GM18511 (cell line): ENCODE measurements around the gene HNRNPA1L2.
"Not testable (repeated sequence)": the region's sequence is repeated elsewhere in the genome, so short reads cannot be mapped to it uniquely, and the experiment has no call there.

ENCODE experiments used
- ATAC-seq: cut with Tn5 transposase; IDR thresholded peaks from one replicate; pipeline ENCODE4 v1.9.1; 2021; ENCODE audit warnings: mild to moderate bottlenecking, moderate library complexity; ENCODE audit not compliant: unreplicated experiment

Gene HNRNPA1L2

DNA sequence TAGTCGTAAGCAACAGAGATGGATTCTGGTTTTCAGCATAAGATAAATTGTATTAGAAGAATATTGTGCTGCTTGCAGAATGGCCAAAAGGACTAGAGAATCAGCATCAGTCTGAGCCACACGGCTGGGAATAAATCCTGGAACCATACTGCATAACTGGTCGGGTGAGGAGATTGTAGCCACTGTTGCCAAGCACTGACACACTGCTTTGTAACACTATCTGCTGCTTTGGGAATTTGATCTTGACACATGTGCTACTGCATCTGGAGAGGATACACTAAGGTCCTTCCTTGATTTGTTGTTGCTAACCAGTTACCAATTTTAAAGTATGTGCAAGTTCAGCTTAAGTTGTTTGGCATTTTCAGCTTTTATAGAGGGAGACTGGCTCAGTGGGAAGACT lies 1.9 kb downstream of the HNRNPA1L2 start:
- no peak for ATAC-seq

DNA sequence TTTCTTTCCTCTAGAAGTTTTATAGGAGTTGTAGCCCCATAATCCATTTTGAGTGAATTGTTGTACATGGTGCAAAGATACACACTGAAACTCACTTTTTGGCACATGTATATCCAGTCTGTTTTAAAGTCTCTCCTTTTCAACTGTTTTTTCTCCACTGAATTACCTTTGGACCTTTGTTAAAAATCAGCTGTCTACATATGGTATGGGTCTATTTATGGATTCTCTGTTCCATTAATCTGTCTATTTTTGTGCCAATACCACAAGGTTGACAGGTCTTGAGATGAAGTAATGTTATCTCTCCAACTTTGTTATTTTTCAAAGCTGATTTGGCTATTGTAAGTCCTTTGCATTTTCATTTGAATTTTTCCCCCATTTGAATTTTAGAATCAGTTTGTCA lies 4.7 kb downstream of the HNRNPA1L2 start:
- no peak for ATAC-seq

GRCh38 chr13:52650731-52651130 lies 8.5 kb downstream of the HNRNPA1L2 start:
- no peak for ATAC-seq

DNA sequence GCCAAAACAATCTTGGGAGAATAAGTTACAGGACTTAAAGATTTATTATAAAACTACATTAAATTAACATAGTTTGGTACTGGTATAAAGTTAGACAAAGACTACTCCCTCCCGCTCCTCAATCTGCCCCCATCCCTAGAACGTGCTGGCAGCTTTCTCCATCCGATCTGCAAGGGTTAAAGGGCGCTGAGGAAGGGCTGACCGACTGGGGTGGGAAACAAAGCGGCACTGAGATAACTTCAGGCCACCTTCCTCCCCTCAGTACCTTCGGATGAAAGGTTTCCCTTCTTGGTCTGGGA lies 9.6 kb downstream of the HNRNPA1L2 start:
- ATAC-seq, result peak; percentile 21

DNA sequence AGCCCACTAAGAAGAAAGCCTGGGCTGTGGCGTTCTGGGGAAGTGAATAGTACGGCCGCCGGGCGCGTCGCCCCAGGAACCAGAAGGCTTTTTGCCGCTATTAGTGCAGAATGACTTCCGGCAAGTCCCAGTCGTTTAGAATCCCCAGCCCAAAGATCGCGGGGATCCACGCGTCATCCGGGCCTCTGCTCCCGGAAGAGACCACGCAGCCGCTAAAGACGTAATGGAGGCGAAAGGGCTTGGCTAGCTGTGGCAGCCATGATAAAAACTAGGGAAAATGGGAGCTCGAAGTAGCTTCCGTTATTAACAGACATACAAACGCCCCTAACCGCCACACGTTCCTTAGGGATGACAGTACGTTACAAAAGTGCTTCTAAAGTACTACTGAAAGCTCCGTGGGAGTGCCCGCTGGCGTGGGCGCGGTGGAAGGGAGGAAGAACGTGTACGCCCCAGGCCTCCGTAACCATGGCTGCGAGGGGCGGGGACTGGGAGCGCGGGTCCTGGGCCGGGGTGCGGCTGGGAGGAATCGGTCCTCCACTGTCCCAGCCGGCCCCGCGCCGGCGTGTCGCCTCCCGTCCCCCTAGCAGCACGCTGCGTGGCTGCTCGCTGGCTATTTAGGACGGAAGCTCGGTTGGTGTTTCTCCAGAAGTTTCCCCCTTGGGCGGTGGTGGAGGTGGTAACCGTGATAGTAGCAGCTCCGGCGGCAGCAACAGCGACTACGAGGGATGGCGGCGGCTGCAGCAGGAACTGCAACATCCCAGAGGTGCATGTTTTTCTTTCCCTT lies 10.2 kb downstream of the HNRNPA1L2 start, which contains the start of gene SUGT1:
Gene SUGT1, plus strand, starts transcription at position 641 of the 784 bp plus-strand sequence. Its CDS starts 85 bp downstream, at position 726.
- peak; percentile 95 for ATAC-seq

DNA sequence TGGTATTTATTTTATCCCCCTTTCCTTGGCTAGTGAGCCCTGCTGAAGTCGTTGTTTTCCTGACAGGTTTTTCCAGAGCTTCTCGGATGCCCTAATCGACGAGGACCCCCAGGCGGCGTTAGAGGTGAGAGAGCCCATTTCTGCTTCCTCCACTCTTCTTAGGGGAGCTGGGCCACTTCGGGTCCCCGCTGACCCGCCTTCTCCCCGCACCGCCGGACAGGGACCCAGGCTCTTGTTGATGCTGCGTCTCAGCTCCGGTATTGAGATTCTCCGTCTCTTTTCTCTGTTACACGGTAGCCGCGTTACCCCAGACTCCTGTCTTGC lies 10.7 kb downstream of the HNRNPA1L2 start:
- peak; percentile 52 for ATAC-seq

GRCh38 chr13:52659340-52659739 lies 17.1 kb downstream of the HNRNPA1L2 start:
- no peak for ATAC-seq

DNA sequence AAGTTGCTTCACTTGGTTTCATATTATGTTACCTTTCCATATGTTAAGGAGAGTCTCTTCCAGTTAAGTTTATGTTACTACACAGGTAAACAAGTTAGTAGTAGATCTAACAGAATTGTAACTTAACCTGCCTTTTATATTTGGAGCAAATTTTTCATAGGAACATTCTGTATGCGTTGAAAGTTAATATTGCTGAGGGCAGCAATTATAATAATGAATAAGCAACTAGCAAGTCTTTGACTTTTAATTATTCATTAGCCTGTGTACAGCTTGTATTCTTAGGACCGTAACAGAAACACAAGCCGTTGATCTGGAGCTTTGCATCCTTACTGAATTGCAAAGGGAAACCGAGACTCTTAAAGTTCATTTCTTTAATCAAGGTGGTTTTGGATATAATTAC lies 22.0 kb downstream of the HNRNPA1L2 start:
- ATAC-seq, result no peak

GRCh38 chr13:52665325-52665724 lies 23.1 kb downstream of the HNRNPA1L2 start:
- no peak for ATAC-seq

DNA sequence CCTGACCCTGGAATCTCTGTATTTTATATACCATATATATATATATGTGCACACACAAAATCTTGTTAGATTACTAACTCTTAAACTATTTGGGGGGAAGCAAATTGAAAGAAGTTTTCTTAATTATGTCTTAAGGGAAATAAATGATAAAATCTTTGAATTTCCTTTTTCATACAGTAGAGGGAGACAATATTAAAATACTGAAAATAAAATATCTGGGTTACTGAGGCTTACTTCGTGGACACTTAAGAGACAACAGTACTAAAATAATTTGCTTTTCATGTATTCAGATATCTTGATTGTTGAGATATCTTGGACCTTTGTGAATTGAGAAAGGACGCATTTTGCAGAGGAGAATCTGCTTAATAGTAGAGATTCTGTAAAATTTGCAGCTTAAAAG lies 27.4 kb downstream of the HNRNPA1L2 start:
- no peak for ATAC-seq

DNA sequence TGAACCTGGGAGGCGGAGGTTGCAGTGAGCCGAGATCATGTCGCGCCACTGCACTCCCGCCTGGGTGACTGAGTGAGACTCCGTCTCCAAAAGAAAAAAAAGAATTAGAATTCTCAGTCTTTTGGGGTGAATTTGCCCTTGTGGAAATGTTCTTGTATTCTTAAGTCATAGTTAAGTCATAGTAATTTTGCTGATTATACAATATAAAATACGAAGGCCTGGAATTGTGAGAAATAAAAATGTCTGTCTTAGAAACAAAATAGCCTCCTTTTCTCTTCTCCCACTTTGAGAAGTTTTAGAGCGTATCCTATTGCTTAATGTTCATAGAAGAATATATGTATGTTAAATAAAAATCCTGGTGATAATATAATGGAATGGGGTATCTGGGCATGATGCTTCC lies 28.5 kb downstream of the HNRNPA1L2 start:
- ATAC-seq, result no peak

DNA sequence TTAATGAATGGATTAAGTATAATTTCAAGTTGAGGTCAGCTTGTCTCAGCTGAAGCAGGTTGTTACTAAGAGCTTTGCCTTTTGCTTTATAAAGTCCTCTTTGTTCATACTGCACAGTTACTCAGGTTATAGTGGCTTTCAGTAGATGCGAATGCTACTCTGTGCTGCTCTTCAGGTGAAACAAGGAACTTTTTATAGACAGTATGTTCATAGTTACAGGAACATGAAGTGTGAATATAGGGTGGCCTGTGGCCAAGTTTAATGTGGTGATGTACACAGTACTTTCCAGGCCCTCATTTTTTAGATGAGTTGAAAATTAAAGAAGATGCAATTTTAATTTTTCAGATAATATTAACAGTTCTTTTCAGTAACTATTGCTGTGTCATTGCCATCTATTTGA lies 31.2 kb downstream of the HNRNPA1L2 start:
- no peak for ATAC-seq

- no peak for ATAC-seq
Measured at GRCh38 chr13:52677823-52678222, 35.6 kb downstream of the HNRNPA1L2 start.

DNA sequence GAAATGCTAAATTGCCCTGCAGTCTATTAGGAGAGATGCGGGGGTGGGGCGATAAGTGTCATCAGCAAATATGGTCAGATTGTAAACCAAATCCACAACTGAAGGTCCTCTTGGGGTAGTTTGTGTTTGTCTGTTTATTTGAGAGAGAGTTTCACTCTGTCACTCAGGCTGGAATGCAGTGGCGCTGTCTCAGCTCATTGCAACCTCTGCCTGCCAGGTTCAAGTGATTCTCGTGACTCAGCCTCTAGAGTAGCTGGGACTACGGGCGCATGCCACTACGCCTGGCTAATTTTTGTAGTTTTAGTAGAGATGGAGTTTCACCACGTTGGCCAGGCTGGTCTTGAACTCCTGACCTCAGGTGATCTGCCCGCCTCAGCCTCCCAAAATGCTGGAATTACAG lies 43.6 kb downstream of the HNRNPA1L2 start:
- not testable (repeated sequence) for ATAC-seq

- ATAC-seq, result no peak
Measured at GRCh38 chr13:52686376-52686775, 44.1 kb downstream of the HNRNPA1L2 start.
